BLaER1 treated with 17β-estradiol and CSF1 and Interleukin-3, amounts not matched to agents 10 nM and 100 nM (cell line): ENCODE results near the gene FBXO24.
A peak's percentile ranks its signal among the peaks of the same experiment; 100 is the strongest.

Experiments used
- H3K27ac ChIP-seq, 11 experiments: shearing (Covaris generic); formaldehyde crosslinking; 2 replicates each; pipeline ENCODE4 v1.8.1; 2022
- H3K27me3 ChIP-seq, 11 experiments: shearing (Covaris generic); formaldehyde crosslinking; 2 replicates each; pipeline ENCODE4 v1.8.1; 2022
- H3K36me3 ChIP-seq, 11 experiments: shearing (Covaris generic); formaldehyde crosslinking; 2 replicates each; pipeline ENCODE4 v1.8.1; 2022
- H3K4me1 ChIP-seq, 10 experiments: shearing (Covaris generic); formaldehyde crosslinking; 2 replicates each; pipeline ENCODE4 v1.8.1; 2022
- H3K4me2 ChIP-seq, 11 experiments: shearing (Covaris generic); formaldehyde crosslinking; 2 replicates each; pipeline ENCODE4 v1.8.1; 2022
- H3K4me3 ChIP-seq, 10 experiments: shearing (Covaris generic); formaldehyde crosslinking; 2 replicates each; pipeline ENCODE4 v1.8.1; 2022
- H3K9ac ChIP-seq, 11 experiments: shearing (Covaris generic); formaldehyde crosslinking; 2 replicates each; pipeline ENCODE4 v1.8.1; 2022
- H3K9me3 ChIP-seq, 11 experiments: shearing (Covaris generic); formaldehyde crosslinking; replicated peaks in 1 of 11; 2 replicates each; pipeline ENCODE4 v1.8.1; 2022
- H4K20me1 ChIP-seq, 11 experiments: shearing (Covaris generic); formaldehyde crosslinking; 2 replicates each; pipeline ENCODE4 v1.8.1; 2022
- Cebpa-rat ChIP-seq, 11 experiments: shearing (Covaris generic); IDR thresholded peaks; 2 replicates each; pipeline ENCODE4 v1.8.1; 2022

The FBXO24 gene

GRCh38 chr7:100623951-100624824 lies 38.1 kb downstream of the FBXO24 start:
- TF ChIP-seq Cebpa-rat (IDR thresholded peaks at IDR 0.05) = no peak
- peaks cover 0 to 49% (median 20%) of the 10 kb centered on the region in 11 experiments; a peak in 20 of 22 replicates for H3K36me3 ChIP-seq
- no peak overlapping the region for H3K4me3 ChIP-seq
- H3K27me3 ChIP-seq = no peaks in the 10 kb centered on the region
- no peaks in the 10 kb centered on the region for H4K20me1 ChIP-seq
- peaks cover 16 to 38% (median 24%) of the 10 kb centered on the region in 10 experiments for H3K4me1 ChIP-seq
- H3K4me2 ChIP-seq = peak overlapping the region in 3 of 11 experiments; percentile 5 to 39 (median 24); a peak in 3 of 22 replicates
- no peak overlapping the region for H3K27ac ChIP-seq
- H3K9ac ChIP-seq = no peak overlapping the region
- no peaks in the 10 kb centered on the region for H3K9me3 ChIP-seq

- H3K9me3 ChIP-seq = no peaks in the 10 kb centered on the region
- H3K27ac ChIP-seq = no peak overlapping the region
- H3K9ac ChIP-seq = peak overlapping the region in 2 of 11 experiments; percentile 23 to 80; a peak in 2 of 22 replicates
- no peaks in the 10 kb centered on the region for H4K20me1 ChIP-seq
- H3K4me2 ChIP-seq = peak overlapping the region; percentile 51 to 99 (median 97); a peak in 18 of 22 replicates
- H3K27me3 ChIP-seq = no peaks in the 10 kb centered on the region
- H3K4me1 ChIP-seq = peaks cover 16 to 52% (median 43%) of the 10 kb centered on the region in 10 experiments
- H3K36me3 ChIP-seq = peaks cover 0 to 43% (median 17%) of the 10 kb centered on the region in 11 experiments; a peak in 17 of 22 replicates
- TF ChIP-seq Cebpa-rat (IDR thresholded peaks at IDR 0.05) = no peak
- peak overlapping the region in 7 of 10 experiments; percentile 31 to 69 (median 60); a peak in 10 of 20 replicates for H3K4me3 ChIP-seq
These were observed 39.9 kb downstream of the FBXO24 start for GRCh38 chr7:100626055-100626454.

GRCh38 chr7:100626530-100627237 lies 40.6 kb downstream of the FBXO24 start:
- Histone ChIP-seq H3K36me3 (peaks cover 0 to 43% (median 14%) of the 10 kb centered on the region in 11 experiments; a peak in 15 of 22 replicates), H3K9ac (peak overlapping the region; percentile 68 to 81 (median 73)), H3K9me3 (no peaks in the 10 kb centered on the region), H3K4me2 (peak overlapping the region; percentile 88 to 99 (median 97)), H3K4me1 (peaks cover 17 to 58% (median 49%) of the 10 kb centered on the region in 10 experiments), H4K20me1 (no peaks in the 10 kb centered on the region), H3K27me3 (no peaks in the 10 kb centered on the region), H3K27ac (peak overlapping the region in 9 of 11 experiments; percentile 65 to 80 (median 75); a peak in 18 of 22 replicates), H3K4me3 (peak overlapping the region; percentile 44 to 69 (median 60))
- TF ChIP-seq Cebpa-rat (IDR thresholded peaks at IDR 0.05) = no peak

- H3K4me3 ChIP-seq = peak overlapping the region; percentile 44 to 69 (median 60); a peak in 19 of 20 replicates
- H3K27ac ChIP-seq = peak overlapping the region in 9 of 11 experiments; percentile 65 to 80 (median 75); a peak in 18 of 22 replicates
- H3K4me1 ChIP-seq = peaks cover 20 to 63% (median 52%) of the 10 kb centered on the region in 10 experiments
- H3K36me3 ChIP-seq = peaks cover 0 to 41% (median 14%) of the 10 kb centered on the region in 11 experiments; a peak in 15 of 22 replicates
- no peaks in the 10 kb centered on the region for H4K20me1 ChIP-seq
- H3K4me2 ChIP-seq = peak overlapping the region; percentile 88 to 99 (median 97)
- H3K9me3 ChIP-seq = no peaks in the 10 kb centered on the region
- peak overlapping the region; percentile 68 to 81 (median 73); a peak in 20 of 22 replicates for H3K9ac ChIP-seq
- no peaks in the 10 kb centered on the region for H3K27me3 ChIP-seq
- no peak for TF ChIP-seq Cebpa-rat (IDR thresholded peaks at IDR 0.05)
These were observed 41.1 kb downstream of the FBXO24 start for GRCh38 chr7:100627238-100627549.

- Histone ChIP-seq H3K36me3 (peaks cover 0 to 35% (median 13%) of the 10 kb centered on the region in 11 experiments; a peak in 14 of 22 replicates), H3K9me3 (no peaks in the 10 kb centered on the region), H3K9ac (no peak overlapping the region), H3K27ac (peak overlapping the region in 3 of 11 experiments; percentile 2 to 43 (median 10); a peak in 3 of 22 replicates), H3K27me3 (no peaks in the 10 kb centered on the region), H3K4me3 (no peak overlapping the region), H3K4me2 (peak overlapping the region in 5 of 11 experiments; percentile 58 to 95 (median 64); a peak in 8 of 22 replicates), H3K4me1 (peaks cover 17 to 71% (median 63%) of the 10 kb centered on the region in 10 experiments), H4K20me1 (no peaks in the 10 kb centered on the region)
- no peak for TF ChIP-seq Cebpa-rat (IDR thresholded peaks at IDR 0.05)
These were observed 43.1 kb downstream of the FBXO24 start for GRCh38 chr7:100629117-100629716.

GRCh38 chr7:100630066-100630465 lies 43.9 kb downstream of the FBXO24 start:
- Histone ChIP-seq H3K27me3 (no peaks in the 10 kb centered on the region), H3K4me2 (peak overlapping the region in 9 of 11 experiments; percentile 26 to 95 (median 68); a peak in 16 of 22 replicates), H4K20me1 (no peaks in the 10 kb centered on the region), H3K4me3 (no peak overlapping the region), H3K9me3 (no peaks in the 10 kb centered on the region), H3K36me3 (peaks cover 0 to 30% (median 12%) of the 10 kb centered on the region in 11 experiments; a peak in 14 of 22 replicates), H3K27ac (peak overlapping the region in 3 of 11 experiments; percentile 10 to 43 (median 38); a peak in 3 of 22 replicates), H3K9ac (peak overlapping the region in 1 of 11 experiments; percentile 16; a peak in 1 of 22 replicates), H3K4me1 (peaks cover 13 to 75% (median 66%) of the 10 kb centered on the region in 10 experiments)
- TF ChIP-seq Cebpa-rat (IDR thresholded peaks at IDR 0.05) = no peak

GRCh38 chr7:100632951-100633717 lies 47.0 kb downstream of the FBXO24 start:
- Histone ChIP-seq H4K20me1 (no peaks in the 10 kb centered on the region), H3K27me3 (no peaks in the 10 kb centered on the region), H3K27ac (peak overlapping the region; percentile 62 to 91 (median 84); a peak in 21 of 22 replicates), H3K4me2 (peak overlapping the region; percentile 83 to 95 (median 92)), H3K4me1 (peaks cover 5 to 54% (median 49%) of the 10 kb centered on the region in 10 experiments; a peak in 19 of 20 replicates), H3K9me3 (no peaks in the 10 kb centered on the region), H3K9ac (peak overlapping the region; percentile 73 to 90 (median 84)), H3K36me3 (peaks cover 0 to 25% (median 8%) of the 10 kb centered on the region in 11 experiments; a peak in 14 of 22 replicates), H3K4me3 (peak overlapping the region; percentile 62 to 80 (median 76))
- TF ChIP-seq Cebpa-rat (IDR thresholded peaks at IDR 0.05) = no peak
